ENCODE measurements around the gene KRT5. TPM values are rescaled to one million over a fixed set of nuclear protein-coding genes. Genes with fewer than 3 reads are reported as not detected.
"Not testable (repeated sequence)": the region's sequence is repeated elsewhere in the genome, so short reads cannot be mapped to it uniquely, and the experiment has no call there.

KRT5 gene
- total RNA-seq, 6 donors from 2014 or later: 3.6 to 43.3 (median 4.8) TPM; not detected in 2

- WGBS, 2 donors: 84 to 92% methylated on average over 1 of the region's 1 CpG
- no peaks in the 10 kb centered on the region for H3K36me3 ChIP-seq
- no peak for ATAC-seq (ENCODE audit: low FRiP score in 2 of 2)
- H3K4me1 ChIP-seq: no peaks in the 10 kb centered on the region
- no peak overlapping the region for H3K4me3 ChIP-seq
- no peak overlapping the region for H3K27ac ChIP-seq
- no peaks in the 10 kb centered on the region for H3K27me3 ChIP-seq
- H3K9me3 ChIP-seq: no peaks in the 10 kb centered on the region
- TF ChIP-seq POLR2AphosphoS5 (IDR thresholded peaks at IDR 0.05) (no peak), POLR2A (IDR thresholded peaks at IDR 0.05) (no peak), EP300 (IDR thresholded peaks at IDR 0.05) (no peak), CTCF (IDR thresholded peaks at IDR 0.05) (no peak)
- no peak for DNase-seq
Measured at GRCh38 chr12:52502877-52503276, 17.3 kb downstream of the KRT5 start.

DNA sequence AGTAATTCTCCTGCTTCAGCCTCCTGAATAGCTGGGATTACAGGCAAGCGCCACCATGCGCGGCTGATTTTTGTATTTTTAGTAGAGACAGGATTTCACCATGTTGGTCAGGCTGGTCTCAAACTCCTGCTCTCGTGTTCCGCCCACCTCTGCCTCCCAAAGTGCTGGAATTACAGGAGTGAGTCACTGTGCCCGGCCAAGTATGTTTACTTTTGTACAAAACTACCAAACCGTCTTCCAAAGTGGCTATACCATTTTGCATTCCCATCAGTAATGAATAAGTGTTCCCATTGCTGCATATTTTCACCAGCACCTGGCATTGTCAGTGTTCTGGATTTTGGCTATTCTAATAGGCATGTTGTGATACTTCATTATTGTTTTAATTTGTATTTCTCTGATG, 18.7 kb downstream of the KRT5 start:
- H3K36me3 ChIP-seq: no peaks in the 10 kb centered on the region
- H3K4me1 ChIP-seq: no peaks in the 10 kb centered on the region
- no peak for TF ChIP-seq CTCF (IDR thresholded peaks at IDR 0.05)
- H3K27me3 ChIP-seq: no peaks in the 10 kb centered on the region
- no peak for DNase-seq
- no peak overlapping the region for H3K4me3 ChIP-seq
- H3K9me3 ChIP-seq: no peaks in the 10 kb centered on the region
- no peak overlapping the region for H3K27ac ChIP-seq
- no peak for ATAC-seq (ENCODE audit: low FRiP score in 2 of 2)
- WGBS, 2 donors: 73 to 74% methylated on average over 7 of the region's 7 CpGs

DNA sequence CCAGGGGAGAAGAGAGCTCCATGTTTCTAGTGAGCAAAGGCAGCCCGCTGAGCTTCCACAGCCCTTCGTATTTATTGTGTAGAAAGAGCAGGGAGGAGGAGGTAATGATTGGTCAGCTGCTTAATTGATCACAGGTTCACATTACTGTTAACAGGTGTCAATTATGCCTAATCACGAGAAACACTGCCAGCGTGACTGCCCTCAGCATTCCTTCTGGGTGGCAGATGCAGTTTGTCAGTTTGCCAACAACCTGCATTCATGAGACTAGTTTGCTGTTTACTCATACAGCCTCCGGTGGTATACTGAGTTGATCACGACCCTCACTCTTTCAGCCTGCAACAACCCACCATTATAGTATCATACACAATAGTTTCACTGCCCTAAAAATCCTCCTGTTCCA, 19.6 kb downstream of the KRT5 start:
- 68 to 85% methylated on average over 6 of the region's 6 CpGs for whole genome bisulfite sequencing, 2 donors
- not testable (repeated sequence) for H3K4me3 ChIP-seq; H3K27ac ChIP-seq; DNase-seq; H3K4me1 ChIP-seq; ATAC-seq (ENCODE audit: low FRiP score in 2 of 2); H3K9me3 ChIP-seq; H3K36me3 ChIP-seq; H3K27me3 ChIP-seq

DNA sequence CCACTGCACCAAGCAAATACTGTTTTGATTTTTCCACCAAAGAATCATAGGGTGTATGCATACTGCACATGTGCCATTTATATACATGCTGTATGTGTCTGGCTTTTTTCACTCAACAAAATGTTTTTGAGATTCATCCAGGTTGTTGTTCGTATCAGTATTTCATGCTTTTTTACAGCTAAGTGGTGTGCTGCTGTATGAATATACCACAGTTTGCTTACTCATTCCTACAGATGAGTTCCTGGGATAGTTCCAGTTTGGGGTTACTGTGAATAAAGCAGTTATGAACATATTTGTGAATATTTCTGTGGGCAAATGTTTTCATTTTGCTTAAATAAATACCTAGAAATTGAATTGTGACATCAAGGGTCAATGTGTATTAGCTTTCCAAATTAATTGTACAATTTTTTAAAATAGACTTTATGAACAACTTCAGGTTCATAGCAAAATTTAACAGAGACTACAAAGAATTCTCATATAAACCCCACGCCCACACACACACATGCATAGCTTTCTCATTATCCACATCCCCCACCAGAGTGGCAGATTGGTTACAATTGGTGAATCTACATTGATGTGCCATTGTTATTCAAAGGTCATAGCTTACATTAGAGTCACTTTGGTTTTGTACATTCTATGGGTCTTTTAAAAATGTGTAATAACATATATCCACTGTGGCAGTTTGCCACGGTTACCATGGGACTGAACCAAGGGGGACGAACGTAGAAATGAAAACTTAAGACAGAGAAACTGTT, 20.2 kb downstream of the KRT5 start:
- H3K27ac ChIP-seq: no peak overlapping the region
- no peaks in the 10 kb centered on the region for H3K9me3 ChIP-seq
- H3K4me1 ChIP-seq: peaks cover 5 to 11% (median 9%) of the 10 kb centered on the region in 4 donors
- no peak overlapping the region for H3K4me3 ChIP-seq
- WGBS, 2 donors: 81 to 83% methylated on average over 5 of the region's 5 CpGs
- ATAC-seq (ENCODE audit: low FRiP score in 2 of 2) (no peak), DNase-seq (no peak)
- H3K27me3 ChIP-seq: no peaks in the 10 kb centered on the region
- no peak for TF ChIP-seq POLR2A (IDR thresholded peaks at IDR 0.05)
- TF ChIP-seq EP300 (IDR thresholded peaks at IDR 0.05): no peak
- TF ChIP-seq POLR2AphosphoS5 (IDR thresholded peaks at IDR 0.05): no peak
- TF ChIP-seq CTCF (IDR thresholded peaks at IDR 0.05): no peak
- no peaks in the 10 kb centered on the region for H3K36me3 ChIP-seq

GRCh38 chr12:52498946-52499345, 21.2 kb downstream of the KRT5 start:
- Histone ChIP-seq H3K36me3 (no peaks in the 10 kb centered on the region), H3K4me1 (peaks cover 10 to 21% (median 16%) of the 10 kb centered on the region in 4 donors), H3K4me3 (no peak overlapping the region), H3K27ac (no peak overlapping the region), H3K27me3 (no peaks in the 10 kb centered on the region), H3K9me3 (no peaks in the 10 kb centered on the region)
- WGBS, 2 donors: 32 to 77% methylated on average over 1 of the region's 1 CpG
- DNase-seq (no peak), ATAC-seq (ENCODE audit: low FRiP score in 2 of 2) (no peak)
- TF ChIP-seq CTCF (IDR thresholded peaks at IDR 0.05) (no peak), POLR2A (IDR thresholded peaks at IDR 0.05) (no peak), EP300 (IDR thresholded peaks at IDR 0.05) (no peak), POLR2AphosphoS5 (IDR thresholded peaks at IDR 0.05) (no peak)

All from upper lobe of left lung (tissue), 6 donors.